KMS-11 (cell line): ENCODE measurements around the gene EVPLL.
"Not testable (repeated sequence)": the region's sequence is repeated elsewhere in the genome, so short reads cannot be mapped to it uniquely, and the experiment has no call there.

Source experiments
- H2AFZ ChIP-seq: fragments of 200-600 bp; sonication (generic); 2 replicates; pipeline ENCODE4 v1.6.1; 2016; ENCODE audit warnings: antibody characterized with exemption, mixed run types, low read depth
- H3K27ac ChIP-seq: fragments of 200-600 bp; sonication (generic); 2 replicates; pipeline ENCODE4 v1.6.1; 2016; ENCODE audit warnings: mild to moderate bottlenecking, mixed run types
- H3K27me3 ChIP-seq: fragments of 200-600 bp; sonication (generic); 2 replicates; pipeline ENCODE4 v1.6.1; 2017; ENCODE audit warnings: mild to moderate bottlenecking, low read depth, mixed run types, moderate library complexity; ENCODE audit not compliant: insufficient read depth
- H3K36me3 ChIP-seq: fragments of 200-600 bp; sonication (generic); 2 replicates; pipeline ENCODE4 v1.6.1; 2017; ENCODE audit warnings: mild to moderate bottlenecking, mixed run types; ENCODE audit not compliant: insufficient read depth
- H3K4me1 ChIP-seq: fragments of 200-600 bp; sonication (generic); 2 replicates; pipeline ENCODE4 v1.6.1; 2016; ENCODE audit warnings: mild to moderate bottlenecking, low read depth, mixed run types; ENCODE audit not compliant: poor library complexity, severe bottlenecking
- H3K4me2 ChIP-seq: fragments of 200-600 bp; sonication (generic); 2 replicates; pipeline ENCODE4 v1.7.0; 2016; ENCODE audit warnings: mild to moderate bottlenecking, mixed run types
- H3K4me3 ChIP-seq: fragments of 200-600 bp; sonication (generic); IDR thresholded peaks from 2 replicates; pipeline ENCODE4 v1.6.1; 2017; ENCODE audit warnings: low read depth, low read length, mixed read lengths; ENCODE audit not compliant: insufficient read depth
- H3K79me2 ChIP-seq: fragments of 200-600 bp; sonication (generic); 2 replicates; pipeline ENCODE4 v1.6.1; 2016; ENCODE audit warnings: low read depth, mixed run types; ENCODE audit not compliant: insufficient read depth
- H3K9ac ChIP-seq: fragments of 200-600 bp; sonication (generic); 2 replicates; pipeline ENCODE4 v1.6.1; 2016; ENCODE audit warnings: mild to moderate bottlenecking, mixed run types
- H4K20me1 ChIP-seq: fragments of 200-600 bp; sonication (generic); 2 replicates; pipeline ENCODE4 v1.6.1; 2016; ENCODE audit warnings: mild to moderate bottlenecking, mixed run types; ENCODE audit not compliant: insufficient read depth
- TF ChIP-seq, protein P1 (sequence below): fragments of 200-600 bp; sonication (generic); conservative IDR thresholded peaks from 2 replicates; pipeline ENCODE4 v1.6.1; 2017; ENCODE audit warnings: low read depth, mild to moderate bottlenecking, antibody characterized with exemption, low read length, moderate library complexity, mixed read lengths

The EVPLL gene

DNA sequence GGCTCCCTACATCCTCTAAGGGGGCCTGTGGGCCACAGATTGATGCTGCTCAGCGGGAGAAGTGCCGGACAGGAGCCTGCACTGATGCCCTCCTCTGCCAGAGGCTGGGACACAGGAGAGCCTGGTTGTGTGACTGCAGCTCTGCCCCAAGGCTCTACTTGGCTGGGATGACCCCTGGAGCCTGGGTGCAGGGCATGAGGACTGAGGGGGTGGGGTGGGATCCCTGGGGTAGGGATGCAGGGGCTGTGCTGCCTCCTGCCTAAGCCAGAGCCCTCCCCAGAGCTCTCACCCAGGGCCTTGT is 577 bp downstream of the EVPLL start:
- no peaks in the 10 kb centered on the region for H4K20me1 ChIP-seq
- H3K27me3 ChIP-seq, result no peaks in the 10 kb centered on the region
- no peak overlapping the region for H3K27ac ChIP-seq
- TF ChIP-seq, protein P1, sequence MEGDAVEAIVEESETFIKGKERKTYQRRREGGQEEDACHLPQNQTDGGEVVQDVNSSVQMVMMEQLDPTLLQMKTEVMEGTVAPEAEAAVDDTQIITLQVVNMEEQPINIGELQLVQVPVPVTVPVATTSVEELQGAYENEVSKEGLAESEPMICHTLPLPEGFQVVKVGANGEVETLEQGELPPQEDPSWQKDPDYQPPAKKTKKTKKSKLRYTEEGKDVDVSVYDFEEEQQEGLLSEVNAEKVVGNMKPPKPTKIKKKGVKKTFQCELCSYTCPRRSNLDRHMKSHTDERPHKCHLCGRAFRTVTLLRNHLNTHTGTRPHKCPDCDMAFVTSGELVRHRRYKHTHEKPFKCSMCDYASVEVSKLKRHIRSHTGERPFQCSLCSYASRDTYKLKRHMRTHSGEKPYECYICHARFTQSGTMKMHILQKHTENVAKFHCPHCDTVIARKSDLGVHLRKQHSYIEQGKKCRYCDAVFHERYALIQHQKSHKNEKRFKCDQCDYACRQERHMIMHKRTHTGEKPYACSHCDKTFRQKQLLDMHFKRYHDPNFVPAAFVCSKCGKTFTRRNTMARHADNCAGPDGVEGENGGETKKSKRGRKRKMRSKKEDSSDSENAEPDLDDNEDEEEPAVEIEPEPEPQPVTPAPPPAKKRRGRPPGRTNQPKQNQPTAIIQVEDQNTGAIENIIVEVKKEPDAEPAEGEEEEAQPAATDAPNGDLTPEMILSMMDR, result no peak
- no peaks in the 10 kb centered on the region for H3K79me2 ChIP-seq
- no peak overlapping the region for H3K4me3 ChIP-seq
- no peaks in the 10 kb centered on the region for H3K36me3 ChIP-seq
- no peak overlapping the region for H2AFZ ChIP-seq
- peaks cover 31% of the 10 kb centered on the region for H3K4me1 ChIP-seq
- H3K9ac ChIP-seq, result no peak overlapping the region
- no peak overlapping the region; the same call in 1 of the 2 replicates for H3K4me2 ChIP-seq

DNA sequence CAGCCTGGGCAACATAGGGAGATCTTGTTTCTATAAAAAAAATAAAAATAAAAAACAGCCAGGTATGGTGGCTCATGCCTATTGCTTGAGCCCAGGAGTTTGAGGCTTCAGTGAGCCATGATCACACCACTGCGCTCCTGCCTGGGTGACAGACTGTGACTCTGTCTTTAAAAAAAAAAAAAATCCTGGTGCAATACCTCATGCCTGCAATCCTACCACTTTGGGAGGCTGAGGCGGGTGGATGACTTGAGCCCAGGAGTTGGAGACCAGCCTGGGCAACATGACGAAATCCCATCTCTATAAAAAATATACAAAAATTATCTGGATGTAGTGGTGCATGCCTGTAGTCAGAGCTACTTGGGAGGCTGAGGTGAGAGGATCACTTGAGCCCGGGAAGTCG is 1.0 kb downstream of the EVPLL start:
- not testable (repeated sequence) for H3K79me2 ChIP-seq, H3K4me2 ChIP-seq, H2AFZ ChIP-seq, H3K9ac ChIP-seq, H3K36me3 ChIP-seq, H4K20me1 ChIP-seq, H3K27ac ChIP-seq, H3K4me3 ChIP-seq, H3K27me3 ChIP-seq
- H3K4me1 ChIP-seq, result peaks cover 27% of the 10 kb centered on the region

DNA sequence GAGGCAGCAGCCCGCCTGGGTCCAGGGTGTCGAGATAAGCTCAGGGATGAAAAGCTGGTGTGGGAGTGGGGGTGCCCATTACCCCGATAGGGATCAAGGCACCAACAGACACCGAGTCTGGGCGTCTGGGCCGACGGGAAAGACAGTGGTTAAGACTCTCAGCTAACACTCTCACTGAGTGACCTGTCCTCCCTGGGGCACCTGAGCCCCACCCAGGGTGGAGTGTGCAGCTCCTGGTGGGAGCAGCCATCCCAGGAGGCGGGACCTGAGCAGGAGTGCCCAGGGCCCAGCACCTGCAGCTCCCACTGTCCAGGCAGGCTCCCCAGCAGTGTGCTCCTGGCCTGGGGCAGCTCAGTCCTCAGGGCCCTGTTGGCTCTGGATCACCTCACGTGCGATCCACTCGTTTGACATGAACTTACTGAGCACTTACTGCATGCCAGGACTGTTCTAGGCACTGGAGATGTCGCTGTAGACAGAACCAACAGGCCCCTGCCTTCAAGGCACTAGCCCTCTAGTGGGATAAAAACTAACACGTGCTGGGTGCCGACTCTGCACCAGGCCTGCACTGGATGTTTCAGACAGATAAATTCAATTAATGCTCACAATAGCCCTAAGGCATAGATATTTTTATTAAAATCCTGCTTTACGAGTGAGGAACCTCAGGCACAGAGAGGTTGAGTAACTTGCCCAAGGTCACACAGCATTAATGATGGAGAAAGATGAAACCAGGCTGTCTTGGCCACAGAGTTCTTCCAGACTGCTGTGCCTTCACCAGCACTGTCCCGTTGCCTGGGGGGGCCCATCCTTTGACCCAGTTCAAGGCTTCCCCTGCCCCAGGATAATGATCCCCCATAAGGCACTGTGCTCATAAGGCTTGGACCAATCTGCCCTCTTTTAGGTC is 1.9 kb downstream of the EVPLL start:
- TF ChIP-seq, protein P1, result no peak
- H3K79me2 ChIP-seq, result no peaks in the 10 kb centered on the region
- H3K27ac ChIP-seq, result no peak overlapping the region
- no peaks in the 10 kb centered on the region for H3K36me3 ChIP-seq
- no peak overlapping the region for H2AFZ ChIP-seq
- no peaks in the 10 kb centered on the region for H3K27me3 ChIP-seq
- H3K4me1 ChIP-seq, result peaks cover 20% of the 10 kb centered on the region
- H3K4me3 ChIP-seq, result no peak overlapping the region
- no peak overlapping the region for H3K4me2 ChIP-seq
- H3K9ac ChIP-seq, result no peak overlapping the region
- no peaks in the 10 kb centered on the region for H4K20me1 ChIP-seq

DNA sequence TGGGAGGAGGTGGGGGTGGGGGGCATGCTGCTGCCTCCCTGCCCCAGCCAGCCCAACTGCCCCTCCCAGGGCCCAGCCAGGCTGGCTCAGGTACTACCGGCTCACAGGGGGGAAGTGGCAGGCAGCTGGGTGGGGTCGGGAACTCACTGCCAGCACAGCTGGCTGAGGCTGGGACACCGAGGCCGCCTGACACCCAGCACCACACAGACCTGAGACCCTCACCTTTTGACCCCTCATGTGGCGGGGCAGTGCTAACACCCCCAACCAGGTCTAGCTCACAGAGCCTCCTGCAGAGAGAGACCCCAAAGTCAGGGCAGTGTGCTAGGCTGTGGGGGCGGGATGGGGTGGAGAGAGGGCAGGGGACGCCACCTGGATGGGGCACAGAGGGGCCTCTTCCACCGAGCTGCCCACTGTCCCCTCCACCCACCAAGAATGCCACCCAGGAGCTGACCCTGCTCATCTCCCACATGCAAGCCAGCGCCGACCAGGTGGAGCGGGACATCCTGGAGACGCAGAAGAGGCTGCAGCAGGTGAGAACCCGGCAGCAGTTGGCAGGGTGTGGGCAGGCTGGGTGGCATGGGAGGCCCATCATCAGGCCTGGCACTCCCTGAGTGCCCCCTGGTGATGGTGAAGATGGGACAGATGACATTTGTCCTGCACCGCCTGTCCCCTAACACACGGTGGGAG is 3.0 kb downstream of the EVPLL start:
- no peak overlapping the region for H3K4me2 ChIP-seq
- no peak overlapping the region for H3K9ac ChIP-seq
- no peak overlapping the region for H2AFZ ChIP-seq
- H3K36me3 ChIP-seq, result no peaks in the 10 kb centered on the region
- TF ChIP-seq, protein P1, result no peak
- H3K27me3 ChIP-seq, result no peaks in the 10 kb centered on the region
- no peak overlapping the region for H3K27ac ChIP-seq
- no peak overlapping the region for H3K4me3 ChIP-seq
- H3K79me2 ChIP-seq, result no peaks in the 10 kb centered on the region
- H4K20me1 ChIP-seq, result no peaks in the 10 kb centered on the region
- H3K4me1 ChIP-seq, result peaks cover 20% of the 10 kb centered on the region
